Epithelial cell of esophagus (primary cell): ENCODE results near the gene LPAR2.

ENCODE experiments used
- DNase-seq: peaks from one replicate; pipeline ENCODE4 v3.0.0; 2010; ENCODE audit warnings: low read depth
- H3K4me3 ChIP-seq: 2 replicates; pipeline ENCODE4 v1.5.1; 2011; ENCODE audit warnings: mild to moderate bottlenecking, low read length, control low read depth
- TF ChIP-seq, protein P1 (sequence below): IDR thresholded peaks from 2 replicates; pipeline ENCODE4 v1.5.1; 2011; ENCODE audit warnings: low read depth, mild to moderate bottlenecking, low read length, control low read depth, inconsistent platforms; ENCODE audit not compliant: insufficient read depth; ENCODE audit errors: missing control alignments

The LPAR2 gene

DNA sequence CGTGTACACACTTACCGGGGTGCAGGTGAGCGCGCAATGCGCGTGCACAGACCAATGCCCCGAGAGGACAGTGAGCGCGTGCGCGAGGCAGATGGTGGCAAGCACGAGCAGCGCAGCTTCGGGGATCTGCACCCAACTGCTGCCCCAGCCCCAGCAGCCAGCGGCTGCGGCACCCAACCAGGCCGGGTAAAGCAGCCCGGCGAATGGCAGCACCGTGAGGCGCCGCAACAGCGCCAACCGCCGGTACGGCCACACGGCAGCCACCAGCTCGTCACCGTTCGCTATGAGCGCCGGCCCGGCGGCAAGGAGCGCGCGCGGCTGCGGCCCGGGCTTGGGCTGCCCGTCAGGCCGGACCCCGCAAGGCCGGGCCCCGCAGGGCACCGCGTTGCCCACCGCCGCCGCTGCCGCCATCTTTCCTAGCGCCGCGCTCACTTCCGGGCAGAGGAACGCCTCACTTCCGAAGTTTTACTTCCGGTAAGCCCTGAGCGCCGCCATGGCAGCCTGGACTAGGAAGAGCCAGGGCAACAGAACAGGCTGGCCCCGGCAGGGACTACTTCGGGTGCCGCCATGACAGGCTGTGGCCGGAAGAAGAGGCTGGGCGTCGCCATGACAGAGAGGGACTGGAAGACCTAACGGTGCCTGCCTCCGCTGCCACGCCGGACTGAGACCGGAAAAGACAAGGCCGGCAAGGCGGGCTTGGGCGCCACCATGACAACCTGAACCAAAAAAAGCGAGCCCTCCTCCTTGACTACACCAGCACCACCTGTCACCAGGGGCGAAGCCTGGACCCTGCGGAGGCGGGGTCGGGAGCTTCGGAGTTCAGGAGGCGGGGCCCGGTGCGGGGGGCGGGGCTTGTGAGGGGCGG, 35.5 kb upstream of the LPAR2 start, which contains the start of gene ATP13A1:
Gene ATP13A1 (minus strand): TSS at position 421 of the 865 bp plus-strand sequence. CDS start 10 bp downstream, at position 411.
- H3K4me3 ChIP-seq, result peak within 1 kb of the TSS; percentile 95
- TF ChIP-seq, protein P1, sequence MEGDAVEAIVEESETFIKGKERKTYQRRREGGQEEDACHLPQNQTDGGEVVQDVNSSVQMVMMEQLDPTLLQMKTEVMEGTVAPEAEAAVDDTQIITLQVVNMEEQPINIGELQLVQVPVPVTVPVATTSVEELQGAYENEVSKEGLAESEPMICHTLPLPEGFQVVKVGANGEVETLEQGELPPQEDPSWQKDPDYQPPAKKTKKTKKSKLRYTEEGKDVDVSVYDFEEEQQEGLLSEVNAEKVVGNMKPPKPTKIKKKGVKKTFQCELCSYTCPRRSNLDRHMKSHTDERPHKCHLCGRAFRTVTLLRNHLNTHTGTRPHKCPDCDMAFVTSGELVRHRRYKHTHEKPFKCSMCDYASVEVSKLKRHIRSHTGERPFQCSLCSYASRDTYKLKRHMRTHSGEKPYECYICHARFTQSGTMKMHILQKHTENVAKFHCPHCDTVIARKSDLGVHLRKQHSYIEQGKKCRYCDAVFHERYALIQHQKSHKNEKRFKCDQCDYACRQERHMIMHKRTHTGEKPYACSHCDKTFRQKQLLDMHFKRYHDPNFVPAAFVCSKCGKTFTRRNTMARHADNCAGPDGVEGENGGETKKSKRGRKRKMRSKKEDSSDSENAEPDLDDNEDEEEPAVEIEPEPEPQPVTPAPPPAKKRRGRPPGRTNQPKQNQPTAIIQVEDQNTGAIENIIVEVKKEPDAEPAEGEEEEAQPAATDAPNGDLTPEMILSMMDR, result no peak
- peak; percentile 99 for DNase-seq

DNA sequence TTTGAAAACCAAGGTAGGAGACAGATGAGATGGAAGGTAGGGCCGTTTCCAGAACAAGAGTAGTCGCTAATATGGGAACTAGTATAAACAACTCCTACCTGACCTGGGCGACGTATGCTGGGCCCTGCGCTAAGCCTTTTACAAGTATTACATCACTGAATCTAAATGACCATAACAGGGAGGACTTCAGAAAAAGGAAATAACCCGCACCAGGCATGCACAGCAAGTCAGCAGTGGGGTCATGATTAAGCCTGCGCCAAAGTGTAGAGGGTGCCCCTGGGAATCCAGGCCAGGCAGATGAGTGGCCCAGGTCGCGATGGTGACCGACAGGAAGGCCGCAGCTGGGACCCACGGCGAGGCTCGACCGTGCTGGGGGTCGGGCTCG, 34.8 kb upstream of the LPAR2 start:
- peak overlapping the region; percentile 95 for H3K4me3 ChIP-seq
- TF ChIP-seq, protein P1, result no peak
- DNase-seq, result no peak

DNA sequence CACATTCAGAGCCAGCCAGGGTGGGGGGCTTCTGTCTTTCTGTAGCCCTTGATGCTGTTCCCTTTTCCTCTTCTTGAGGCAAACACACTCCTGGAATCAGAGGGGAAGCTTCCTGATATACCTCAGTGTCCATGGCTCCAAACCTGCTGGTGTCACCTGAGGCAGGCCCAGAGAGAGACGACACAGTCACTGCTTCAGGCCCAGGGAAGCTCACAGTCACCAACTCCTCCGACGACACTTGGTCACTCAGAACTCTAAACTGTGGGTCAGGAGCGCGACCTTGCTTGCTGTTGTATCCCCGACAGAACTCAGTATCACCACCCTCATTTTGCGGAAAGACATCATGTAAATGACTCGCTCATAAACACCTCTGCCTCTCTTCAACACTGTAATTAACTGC, 34.3 kb upstream of the LPAR2 start:
- peak overlapping the region; percentile 95 for H3K4me3 ChIP-seq
- TF ChIP-seq, protein P1, result no peak
- no peak for DNase-seq

DNA sequence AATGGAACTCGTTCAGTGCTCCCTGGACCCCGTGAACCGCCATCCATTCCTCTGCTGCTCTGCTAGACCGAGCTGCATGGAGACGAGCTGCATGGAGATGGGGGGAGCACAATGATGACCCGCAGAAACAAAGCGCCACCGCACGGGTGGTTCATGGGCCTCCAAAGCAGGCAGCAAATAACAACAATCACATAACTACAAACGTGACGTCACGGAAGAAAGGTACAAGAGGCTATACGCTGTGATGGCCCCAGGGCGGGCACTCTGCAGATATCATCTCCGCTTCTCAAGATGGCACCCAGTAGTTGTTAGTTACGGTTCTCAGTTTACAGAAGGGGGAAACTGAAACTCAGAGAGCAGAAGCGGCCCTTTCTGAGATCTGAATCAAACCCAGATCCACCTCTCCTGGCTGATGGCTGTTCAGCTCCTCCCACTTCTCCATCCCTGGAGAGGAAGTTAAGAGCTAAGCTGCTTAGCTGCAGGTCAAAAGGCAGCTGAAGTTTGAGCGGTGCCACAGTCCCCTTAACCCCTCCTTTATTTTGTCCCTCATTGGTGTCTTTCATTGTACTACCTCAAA, 33.7 kb upstream of the LPAR2 start:
- TF ChIP-seq, protein P1, result no peak
- peak overlapping the region; percentile 95 for H3K4me3 ChIP-seq
- DNase-seq, result no peak

DNA sequence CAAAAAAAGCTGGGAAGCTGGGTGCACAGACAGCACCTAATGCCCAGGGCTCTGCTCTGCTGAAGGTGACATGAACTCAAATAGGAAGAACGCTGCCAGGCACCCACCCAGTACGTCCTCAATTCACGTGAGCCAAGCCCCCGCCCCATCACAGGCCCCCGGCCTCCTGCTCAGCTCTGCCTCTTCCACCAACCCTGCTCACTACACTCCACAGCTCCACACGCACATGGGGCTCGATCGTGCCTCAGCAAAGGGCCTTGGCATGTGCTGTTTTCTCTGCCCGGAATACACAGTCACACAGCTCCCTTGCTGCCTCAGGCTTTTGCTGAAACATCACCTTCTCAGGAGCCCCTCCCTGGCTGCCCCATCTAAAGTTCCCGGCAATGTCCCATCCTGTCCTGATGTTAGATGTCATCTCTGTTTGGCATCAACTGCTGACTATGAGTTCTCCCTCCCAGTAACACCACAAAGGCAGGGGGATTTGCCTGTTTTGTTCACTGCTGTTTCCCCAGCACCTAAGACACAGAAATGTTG, 33.2 kb upstream of the LPAR2 start:
- no peak for DNase-seq
- H3K4me3 ChIP-seq, result no peak overlapping the region
- TF ChIP-seq, protein P1, result no peak

DNA sequence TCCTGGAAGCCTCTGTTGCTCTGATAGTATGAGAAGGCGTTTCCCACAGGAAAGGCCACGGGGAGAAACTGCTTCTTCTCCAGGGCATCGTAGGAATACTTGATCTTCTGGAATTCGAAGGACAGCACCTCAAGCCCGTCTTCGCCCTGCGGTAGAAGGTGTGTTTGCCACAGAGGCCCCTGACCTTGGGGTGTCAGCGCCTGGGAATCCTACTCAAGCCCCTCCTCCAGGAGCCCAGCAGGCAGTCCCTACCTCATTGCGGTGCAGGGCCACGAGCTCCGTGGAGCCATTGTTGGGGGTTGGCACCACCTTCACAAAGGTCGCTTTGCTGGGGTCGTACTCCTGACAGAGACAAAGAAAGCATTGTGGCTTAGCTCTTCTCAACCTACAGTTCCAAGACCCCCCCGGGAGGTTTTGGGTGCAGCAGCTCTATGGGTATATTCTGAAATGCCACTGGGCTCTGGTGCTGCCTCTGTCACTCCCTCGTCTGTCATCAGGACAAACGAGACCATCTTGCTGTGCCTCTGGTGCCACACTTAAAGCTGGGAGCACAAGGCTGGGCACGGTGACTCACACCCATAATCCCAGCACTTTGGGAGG, 31.7 kb upstream of the LPAR2 start:
- TF ChIP-seq, protein P1, result no peak
- no peak overlapping the region for H3K4me3 ChIP-seq
- no peak for DNase-seq
